HEK293T (cell line): ENCODE measurements around the gene SEMA4A.
"Not testable (repeated sequence)": the region's sequence is repeated elsewhere in the genome, so short reads cannot be mapped to it uniquely, and the experiment has no call there.

Source experiments
- CTCF ChIA-PET: fragments of 350-600 bp; formaldehyde crosslinking; extraction: SDS; loops from one replicate; lab custom pipeline; 2021; ENCODE audit warnings: antibody characterized with exemption, inconsistent platforms; lab: Yijun Ruan, JAX
- POLR2A ChIA-PET: fragments of 350-600 bp; formaldehyde crosslinking; extraction: SDS; loops from one replicate; lab custom pipeline; 2020; ENCODE audit warnings: antibody characterized with exemption, inconsistent platforms; lab: Yijun Ruan, JAX
- DNase-seq: peaks from one replicate; pipeline ENCODE4 v3.0.0; 2012; ENCODE audit warnings: mixed read lengths; ENCODE audit errors: extremely low spot score
- ARNT ChIP-seq: fragments of 450-650 bp; IDR thresholded peaks from 2 replicates; pipeline ENCODE4 v1.6.1; 2017; ENCODE audit warnings: mild to moderate bottlenecking
- BHLHE40 ChIP-seq: fragments of 450-650 bp; IDR thresholded peaks from 2 replicates; pipeline ENCODE4 v1.6.1; 2016; ENCODE audit warnings: mild to moderate bottlenecking, moderate library complexity, borderline replicate concordance
- CTBP1 ChIP-seq: fragments of 450-650 bp; IDR thresholded peaks from 2 replicates; pipeline ENCODE4 v1.6.1; 2016; ENCODE audit warnings: borderline replicate concordance
- ELF4 ChIP-seq: fragments of 450-650 bp; IDR thresholded peaks from 2 replicates; pipeline ENCODE4 v1.6.1; 2017; ENCODE audit warnings: antibody characterized with exemption
- FOXA1 ChIP-seq: fragments of 450-650 bp; IDR thresholded peaks from 2 replicates; pipeline ENCODE4 v1.6.1; 2016; ENCODE audit warnings: mild to moderate bottlenecking
- FOXK2 ChIP-seq: fragments of 450-650 bp; IDR thresholded peaks from 2 replicates; pipeline ENCODE4 v1.6.1; 2016; ENCODE audit warnings: mild to moderate bottlenecking
- FOXM1 ChIP-seq: fragments of 450-650 bp; IDR thresholded peaks from 2 replicates; pipeline ENCODE4 v1.6.1; 2017; ENCODE audit warnings: mild to moderate bottlenecking, borderline replicate concordance
- HDGF ChIP-seq: fragments of 450-650 bp; IDR thresholded peaks from 2 replicates; pipeline ENCODE4 v1.6.1; 2017; ENCODE audit warnings: antibody characterized with exemption, borderline replicate concordance
- L3MBTL2 ChIP-seq: fragments of 450-650 bp; conservative IDR thresholded peaks from 2 replicates; pipeline ENCODE4 v1.6.1; 2016; ENCODE audit warnings: mild to moderate bottlenecking
- LEF1 ChIP-seq: fragments of 450-650 bp; IDR thresholded peaks from 2 replicates; pipeline ENCODE4 v1.6.1; 2017; ENCODE audit warnings: mild to moderate bottlenecking, borderline replicate concordance
- NFRKB ChIP-seq: fragments of 450-650 bp; IDR thresholded peaks from 2 replicates; pipeline ENCODE4 v1.6.1; 2016; ENCODE audit warnings: mild to moderate bottlenecking, moderate library complexity
- SP1 ChIP-seq: fragments of 450-650 bp; IDR thresholded peaks from 2 replicates; pipeline ENCODE4 v1.6.1; 2017
- SUZ12 ChIP-seq: fragments of 450-650 bp; IDR thresholded peaks from 2 replicates; pipeline ENCODE4 v1.6.1; 2016; ENCODE audit warnings: mild to moderate bottlenecking
- TARDBP ChIP-seq: fragments of 450-650 bp; IDR thresholded peaks from 2 replicates; pipeline ENCODE4 v1.6.1; 2016
- ZNF384 ChIP-seq: fragments of 450-650 bp; IDR thresholded peaks from 2 replicates; pipeline ENCODE4 v1.6.1; 2016
- TF ChIP-seq, protein P1 (sequence below): fragments of 450-650 bp; IDR thresholded peaks from 2 replicates; pipeline ENCODE4 v1.6.1; 2016

SEMA4A gene

DNA sequence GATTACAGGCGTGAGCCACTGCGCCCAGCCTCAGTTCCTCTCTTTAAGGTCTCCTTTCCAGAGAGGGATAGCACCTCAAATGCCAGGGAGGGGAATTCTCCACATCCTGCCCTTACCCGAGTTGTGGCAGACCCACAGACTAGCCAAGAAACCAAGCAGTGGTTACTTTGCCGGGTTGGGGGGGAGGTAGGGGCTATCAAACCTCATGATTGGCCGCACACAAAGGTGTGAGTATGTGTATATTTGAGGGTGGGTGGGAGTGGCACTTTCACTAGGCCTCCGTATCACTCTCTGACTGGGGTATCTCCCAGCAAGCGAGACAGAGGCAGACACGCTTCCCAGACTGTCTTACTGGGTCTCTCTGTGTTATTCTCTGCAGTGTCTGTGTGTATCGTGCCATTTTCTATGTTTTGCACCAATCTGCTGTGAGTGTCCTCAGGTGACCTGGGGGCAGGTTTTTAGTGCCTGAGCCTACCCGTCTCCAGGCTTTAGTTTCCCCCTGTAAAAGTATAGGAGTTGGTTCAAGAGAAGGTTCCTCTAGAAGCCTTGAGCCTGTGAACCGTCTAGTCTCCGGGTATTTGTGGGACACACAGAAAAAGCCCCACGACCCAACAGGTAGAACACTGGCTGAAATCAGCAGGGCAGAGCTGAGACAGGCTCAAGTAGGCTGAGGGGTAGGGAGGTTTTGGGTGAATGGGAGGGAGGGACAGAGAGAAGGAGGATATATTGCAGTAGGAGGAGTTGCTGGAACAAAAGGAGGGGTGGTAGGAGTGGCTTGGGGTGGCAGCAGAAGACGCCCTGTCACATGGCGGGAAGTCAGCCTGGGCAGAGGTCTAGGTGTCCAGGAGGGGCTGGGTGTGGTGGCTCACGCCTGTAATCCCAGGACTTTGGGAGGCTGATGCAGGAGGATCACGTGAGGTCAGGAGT is 28.6 kb upstream of the SEMA4A start:
- ChIA-PET POLR2A (interaction anchor here (1.7 kb wide), 1 partner anchor 9 kb away, joined by 6 read pairs; no protein-coding TSS in a partner anchor), CTCF (interaction anchor here (0.8 to 10.2 kb wide), 5 partner anchors 8 to 30 kb away, joined by 3 to 255 read pairs (median 4); partner anchors contain the start of gene LMNA)
- no peak for TF ChIP-seq FOXK2
- no peak for TF ChIP-seq ELF4
- no peak for TF ChIP-seq ZNF384
- no peak for TF ChIP-seq TARDBP
- no peak for DNase-seq

DNA sequence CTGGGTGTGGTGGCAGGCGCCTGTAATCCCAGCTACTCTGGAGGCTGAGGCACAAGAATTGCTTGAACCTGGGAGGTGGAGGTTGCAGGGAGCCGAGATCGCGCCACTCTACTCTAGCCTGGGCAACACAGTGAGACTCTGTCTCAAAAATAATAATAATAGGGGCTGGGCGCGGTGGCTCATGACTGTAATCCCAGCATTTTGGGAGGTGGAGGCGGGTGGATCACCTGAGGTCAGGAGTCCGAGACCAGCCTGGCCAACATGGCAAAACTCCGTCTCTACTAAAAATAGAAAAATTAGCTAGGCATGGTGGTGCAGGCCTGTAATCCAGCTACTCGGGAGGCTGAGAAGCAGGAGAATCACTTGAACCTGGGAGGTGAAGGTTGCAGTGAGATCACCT is 27.8 kb upstream of the SEMA4A start:
- ChIA-PET POLR2A (interaction anchor here (1.0 to 1.7 kb wide), 2 partner anchors 10 to 88 kb away, joined by 4 to 6 read pairs; partner anchors contain the start of gene PMF1), CTCF (interaction anchor here (0.5 to 10.2 kb wide), 6 partner anchors 9 to 236 kb away, joined by 3 to 255 read pairs (median 4); partner anchors contain the start of gene LMNA)
- DNase-seq, result not testable (repeated sequence)

DNA sequence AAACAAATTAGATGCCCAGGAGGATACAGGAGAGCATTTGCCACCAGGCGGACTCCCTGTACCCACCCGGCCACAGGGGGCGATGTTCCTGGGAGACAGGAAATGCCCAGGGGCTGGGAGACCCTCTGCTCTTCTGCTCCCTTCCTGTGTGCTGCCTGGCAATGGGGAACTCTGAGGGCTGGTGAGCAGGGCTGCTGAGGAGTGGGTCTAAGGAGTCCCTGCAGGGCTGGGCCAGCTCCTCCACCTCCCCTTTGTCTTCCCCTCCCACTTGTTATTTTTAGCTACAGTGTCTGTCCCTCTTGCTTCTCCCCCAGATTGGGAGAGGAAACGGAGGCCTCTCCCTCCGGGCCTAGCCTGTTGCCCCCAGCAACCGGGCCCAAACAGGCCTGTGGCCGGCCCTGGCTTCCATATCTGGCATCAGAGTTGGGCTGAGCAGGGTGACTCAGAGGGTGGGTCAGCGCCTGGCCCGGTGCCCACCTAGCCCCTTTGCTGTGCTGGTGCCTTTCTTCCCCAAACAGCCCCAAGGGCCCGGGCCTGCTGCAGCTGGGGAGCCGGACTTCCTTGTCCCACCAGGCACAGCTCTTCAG is 27.2 kb upstream of the SEMA4A start:
- no peak for DNase-seq
- ChIA-PET POLR2A (interaction anchor here (1.0 to 1.7 kb wide), 2 partner anchors 10 to 87 kb away, joined by 4 to 6 read pairs; partner anchors contain the start of gene PMF1), CTCF (interaction anchor here (0.5 to 10.2 kb wide), 8 partner anchors 9 to 235 kb away, joined by 3 to 255 read pairs (median 3); partner anchors contain the start of gene LMNA)
- no peak for TF ChIP-seq BHLHE40
- no peak for TF ChIP-seq ZNF384
- TF ChIP-seq L3MBTL2, result no peak
- no peak for TF ChIP-seq CTBP1
- TF ChIP-seq LEF1, result no peak

DNA sequence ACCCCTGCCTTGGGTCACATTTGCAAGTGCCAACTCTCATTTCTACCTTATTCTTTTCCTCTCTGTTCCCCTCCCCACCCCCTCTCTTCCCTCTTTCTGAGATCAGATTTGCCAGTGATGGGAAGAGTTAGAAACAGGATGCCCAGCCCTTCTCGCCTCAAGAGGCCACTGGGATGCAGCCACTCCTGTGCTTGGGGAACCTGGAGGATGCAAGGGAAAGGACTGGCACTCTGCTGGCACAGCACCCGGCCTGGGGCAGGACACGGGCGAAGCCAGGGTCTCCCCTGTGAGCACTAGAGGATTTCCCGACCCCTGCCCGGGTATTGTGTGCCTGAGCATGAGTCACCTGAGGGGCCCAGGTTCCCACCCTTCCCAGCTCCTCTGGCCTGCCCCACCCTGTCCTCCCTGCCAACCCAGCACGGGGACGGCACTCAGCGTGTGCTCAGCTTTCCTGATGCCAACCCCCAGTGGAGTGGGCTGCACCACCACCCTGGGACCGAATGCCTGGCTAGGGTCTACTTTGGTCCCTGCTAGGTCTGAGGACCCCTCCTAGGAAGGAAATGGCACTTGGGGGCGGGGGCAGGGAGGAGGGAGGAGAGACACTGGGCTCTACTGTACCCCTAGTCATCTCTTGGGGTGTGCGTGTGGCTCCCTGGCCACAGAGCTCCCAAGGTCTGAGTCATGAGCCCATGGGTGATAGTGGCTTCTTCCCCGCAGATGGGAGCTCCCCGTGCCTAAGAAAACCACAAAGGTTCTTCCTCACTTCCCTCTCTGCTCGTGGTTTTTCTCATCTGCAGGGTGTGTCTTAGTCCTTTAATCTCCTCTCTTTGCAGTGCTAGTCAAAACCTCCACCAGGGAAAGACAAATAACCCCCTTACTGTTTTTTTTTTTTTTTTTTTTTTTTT is 26.5 kb upstream of the SEMA4A start:
- TF ChIP-seq TARDBP (no peak), FOXA1 (no peak), L3MBTL2 (no peak), SUZ12 (no peak)
- POLR2A ChIA-PET, result interaction anchor here (1.0 to 2.5 kb wide), 4 partner anchors 11 to 86 kb away, joined by 3 to 7 read pairs (median 5); partner anchors contain the start of gene PMF1
- no peak for DNase-seq
- CTCF ChIA-PET, result interaction anchor here (0.6 to 10.2 kb wide), 7 partner anchors 12 to 44 kb away, joined by 3 to 255 read pairs (median 4); partner anchors contain the start of gene LMNA

DNA sequence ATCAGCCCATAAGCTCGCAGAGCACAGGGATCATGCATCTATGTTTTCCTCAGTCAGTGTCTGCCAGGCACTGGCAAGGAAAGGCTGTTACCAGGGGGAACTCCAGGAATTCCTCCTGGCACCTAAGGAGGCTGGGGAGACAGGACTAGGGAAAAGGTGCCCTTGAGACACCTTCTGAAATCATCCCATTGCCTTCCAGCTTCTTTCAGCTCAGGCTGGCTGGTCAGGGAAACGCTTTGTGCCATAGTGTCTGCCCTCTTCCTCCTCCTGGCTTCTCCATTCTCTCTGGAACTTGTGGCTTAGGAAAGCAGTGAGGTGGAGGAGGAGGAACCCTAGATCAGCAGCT is 25.1 kb upstream of the SEMA4A start:
- TF ChIP-seq FOXM1 (no peak), ZNF384 (no peak)
- TF ChIP-seq, protein P1, sequence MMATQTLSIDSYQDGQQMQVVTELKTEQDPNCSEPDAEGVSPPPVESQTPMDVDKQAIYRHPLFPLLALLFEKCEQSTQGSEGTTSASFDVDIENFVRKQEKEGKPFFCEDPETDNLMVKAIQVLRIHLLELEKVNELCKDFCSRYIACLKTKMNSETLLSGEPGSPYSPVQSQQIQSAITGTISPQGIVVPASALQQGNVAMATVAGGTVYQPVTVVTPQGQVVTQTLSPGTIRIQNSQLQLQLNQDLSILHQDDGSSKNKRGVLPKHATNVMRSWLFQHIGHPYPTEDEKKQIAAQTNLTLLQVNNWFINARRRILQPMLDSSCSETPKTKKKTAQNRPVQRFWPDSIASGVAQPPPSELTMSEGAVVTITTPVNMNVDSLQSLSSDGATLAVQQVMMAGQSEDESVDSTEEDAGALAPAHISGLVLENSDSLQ, result no peak
- POLR2A ChIA-PET, result interaction anchor here (0.9 to 3.3 kb wide), 8 partner anchors 14 to 45 kb away, joined by 3 to 32 read pairs (median 8); partner anchors contain the start of genes LMNA and MEX3A
- CTCF ChIA-PET, result interaction anchor here (0.9 to 10.2 kb wide), 8 partner anchors 9 to 231 kb away, joined by 3 to 255 read pairs (median 6); partner anchors contain the start of gene LMNA
- no peak for DNase-seq

DNA sequence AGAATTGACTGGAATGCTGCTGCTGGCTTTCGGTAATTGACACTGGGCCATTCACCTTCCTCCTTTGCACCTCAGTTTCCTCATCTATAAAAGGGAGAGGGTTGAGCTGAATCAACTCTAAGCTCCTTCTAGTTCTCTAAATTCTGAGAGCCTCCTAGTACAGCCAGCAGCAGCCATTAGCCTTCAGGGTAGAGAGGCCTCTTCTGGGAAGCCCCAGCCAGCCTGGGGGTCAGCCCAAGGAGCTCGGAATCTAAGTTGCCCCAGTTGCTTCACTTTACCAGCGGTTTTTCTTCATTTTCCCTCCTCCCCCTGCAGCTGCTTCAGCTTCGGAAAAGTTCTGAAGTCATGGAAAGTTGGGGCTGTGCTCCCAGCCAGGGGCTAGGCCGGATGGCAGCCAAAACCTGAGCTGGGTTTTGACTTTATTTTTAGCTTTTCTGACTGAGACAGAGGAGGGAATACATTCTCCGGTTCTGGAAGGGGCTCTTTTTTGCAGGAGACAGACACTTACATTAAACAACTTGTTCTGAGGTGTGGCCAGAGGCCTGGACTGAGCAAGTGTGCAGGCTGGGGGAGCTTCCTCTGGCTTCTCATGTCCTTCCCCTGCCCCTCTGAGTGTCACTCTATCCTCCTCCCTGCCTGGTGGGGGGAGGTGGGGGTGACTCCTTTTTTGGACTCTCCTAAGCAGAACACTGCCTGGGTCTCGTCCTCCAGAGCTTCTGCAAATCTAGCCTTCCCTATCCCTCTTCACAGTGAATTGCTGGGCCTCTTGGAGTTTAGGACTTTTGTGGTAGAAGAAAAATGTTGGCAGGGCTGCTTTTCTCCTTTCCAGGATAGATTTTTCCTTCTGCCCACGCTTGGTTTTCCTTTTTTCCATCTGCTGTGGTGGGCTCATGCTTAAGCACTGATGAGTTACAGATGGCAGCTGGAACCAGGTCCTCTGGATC is 24.5 kb upstream of the SEMA4A start:
- POLR2A ChIA-PET, result interaction anchor here (0.7 to 3.3 kb wide), 12 partner anchors 11 to 154 kb away, joined by 3 to 32 read pairs (median 7); partner anchors contain the start of genes LMNA, MEX3A, PMF1 and SMG5
- CTCF ChIA-PET, result interaction anchor here (0.9 to 10.2 kb wide), 13 partner anchors 8 to 230 kb away, joined by 3 to 255 read pairs (median 5); partner anchors contain the start of gene LMNA
- TF ChIP-seq TARDBP (no peak), ELF4 (no peak), ARNT (no peak), SUZ12 (no peak), CTBP1 (no peak), BHLHE40 (no peak), HDGF (no peak), ZNF384 (no peak), LEF1 (no peak), SP1 (no peak), FOXK2 (no peak), L3MBTL2 (no peak), FOXM1 (no peak), NFRKB (no peak)
- TF ChIP-seq, protein P1, result no peak
- no peak for DNase-seq
